Cortex of kidney (tissue), 1 donor: ENCODE results near the gene CDC25B.

Experiments
- DNase-seq: peaks from one replicate; lab custom pipeline; 2025; lab: John Stamatoyannopoulos, UW

CDC25B gene

GRCh38 chr20:3764659-3765058 lies 31.5 kb upstream of the CDC25B start:
- no peak for DNase-seq

GRCh38 chr20:3765171-3765882 lies 30.8 kb upstream of the CDC25B start:
- DNase-seq, result no peak

GRCh38 chr20:3766422-3767109 lies 29.5 kb upstream of the CDC25B start:
- DNase-seq, result no peak

- DNase-seq, result no peak
Measured at GRCh38 chr20:3767110-3767426, 29.0 kb upstream of the CDC25B start.

- peak; percentile 100 for DNase-seq
Measured at GRCh38 chr20:3767427-3768341, 28.4 kb upstream of the CDC25B start, which contains the start of gene ADISSP. ADISSP (minus strand) TSS chr20:3767753; CDS start chr20:3760100, 7,653 bp downstream.

GRCh38 chr20:3768342-3769130 lies 27.6 kb upstream of the CDC25B start:
- DNase-seq, result no peak

GRCh38 chr20:3771552-3772058 lies 24.5 kb upstream of the CDC25B start:
- DNase-seq, result no peak

- DNase-seq, result no peak
Measured at GRCh38 chr20:3775457-3776108, 20.5 kb upstream of the CDC25B start.

- DNase-seq, result no peak
Measured at GRCh38 chr20:3777381-3777715, 18.8 kb upstream of the CDC25B start.

GRCh38 chr20:3777716-3778629 lies 18.1 kb upstream of the CDC25B start:
- no peak for DNase-seq

GRCh38 chr20:3778976-3779375 lies 17.1 kb upstream of the CDC25B start:
- DNase-seq, result no peak

- DNase-seq, result no peak
Measured at GRCh38 chr20:3781153-3781910, 14.8 kb upstream of the CDC25B start, which contains the start of gene SPEF1. SPEF1 (minus strand) TSS chr20:3781448; CDS start chr20:3781287, 161 bp downstream.

GRCh38 chr20:3782597-3782996 lies 13.5 kb upstream of the CDC25B start:
- no peak for DNase-seq

GRCh38 chr20:3783068-3783489 lies 13.0 kb upstream of the CDC25B start:
- DNase-seq, result no peak

- no peak for DNase-seq
Measured at GRCh38 chr20:3783511-3784195, 12.5 kb upstream of the CDC25B start.

GRCh38 chr20:3784216-3784853 lies 11.8 kb upstream of the CDC25B start:
- DNase-seq, result no peak

GRCh38 chr20:3784863-3785239 lies 11.3 kb upstream of the CDC25B start:
- no peak for DNase-seq
